SK-N-SH (cell line): ENCODE data around the gene ZNF675. TPM values are rescaled to one million over a fixed set of nuclear protein-coding genes. Genes with fewer than 3 reads are reported as not detected.

Experiments
- CTCF ChIA-PET: fragments of 300-600, 350-600 bp; formaldehyde crosslinking; extraction: SDS; loops from one replicate; lab custom pipeline; 2021; lab: Yijun Ruan, JAX
- POLR2A ChIA-PET: fragments of 350-600 bp; sonication (Branson Sonifier 250); formaldehyde crosslinking; extraction: SDS; loops from one replicate; lab custom pipeline; 2020; ENCODE audit warnings: antibody characterized with exemption, inconsistent platforms; lab: Yijun Ruan, JAX
- DNase-seq: peaks from one replicate; pipeline ENCODE4 v3.0.0; 2012
- H2AFZ ChIP-seq: fragments of 200-600 bp; sonication (generic); 2 replicates; pipeline ENCODE4 v1.8.1; 2016; ENCODE audit warnings: antibody characterized with exemption, mild to moderate bottlenecking, low read depth
- H3F3A ChIP-seq: fragments of 200-600 bp; sonication (generic); replicated peaks from 2 replicates; pipeline ENCODE3; 2016; ENCODE audit warnings: antibody characterized with exemption, mild to moderate bottlenecking; ENCODE audit not compliant: insufficient read depth
- H3K27ac ChIP-seq, 2 experiments: fragments of 200-500 bp in 1 of 2; fragments of 200-600 bp in 1 of 2; sonication (Bioruptor generic) in 1 of 2; sonication (generic), shearing (Covaris generic) in 1 of 2; 2 replicates each; pipeline versions ENCODE4 v1.5.1 to v1.6.1; 2014 to 2016; ENCODE audit warnings: low read depth in 2 of 2, inconsistent platforms in 1 of 2, low read length in 1 of 2, mild to moderate bottlenecking in 1 of 2, mixed read lengths in 1 of 2
- H3K27me3 ChIP-seq: fragments of 200-600 bp; sonication (generic), shearing (Covaris generic); 2 replicates; pipeline ENCODE4 v1.6.1; 2016; ENCODE audit warnings: mixed run types; ENCODE audit not compliant: insufficient read depth
- H3K36me3 ChIP-seq, 2 experiments: fragments of 200-500 bp in 1 of 2; fragments of 200-600 bp in 1 of 2; sonication (Bioruptor generic) in 1 of 2; sonication (generic) in 1 of 2; replicated peaks in 1 of 2; 2 replicates each; pipeline versions ENCODE3 to v1.5.1; 2014 to 2016; ENCODE audit warnings: low read length in 1 of 2, mild to moderate bottlenecking in 1 of 2; ENCODE audit not compliant: insufficient read depth in 2 of 2, control insufficient read depth in 1 of 2
- H3K4me1 ChIP-seq, 2 experiments: fragments of 200-500 bp in 1 of 2; fragments of 200-600 bp in 1 of 2; sonication (Bioruptor generic) in 1 of 2; sonication (generic), shearing (Covaris generic) in 1 of 2; 2 replicates each; pipeline versions ENCODE4 v1.5.1 to v1.6.1; 2014 to 2016; ENCODE audit warnings: low read depth in 1 of 2, low read length in 1 of 2, mixed run types in 1 of 2; ENCODE audit not compliant: insufficient read depth in 2 of 2, control insufficient read depth in 1 of 2
- H3K4me2 ChIP-seq: fragments of 200-600 bp; sonication (generic), shearing (Covaris generic); 2 replicates; pipeline ENCODE4 v1.6.1; 2017; ENCODE audit warnings: mixed run types
- H3K4me3 ChIP-seq, 2 experiments: fragments of 200-500 bp in 1 of 2; fragments of 200-600 bp in 1 of 2; sonication (Bioruptor generic) in 1 of 2; sonication (generic), shearing (Covaris generic) in 1 of 2; 2 replicates each; pipeline versions ENCODE4 v1.5.1 to v1.8.1; 2014 to 2016; ENCODE audit warnings: low read depth in 2 of 2, inconsistent platforms in 1 of 2, low read length in 1 of 2, mild to moderate bottlenecking in 1 of 2, mixed read lengths in 1 of 2, moderate library complexity in 1 of 2
- H3K79me2 ChIP-seq: fragments of 200-600 bp; sonication (generic); 2 replicates; pipeline ENCODE4 v1.8.1; 2017; ENCODE audit warnings: mild to moderate bottlenecking; ENCODE audit not compliant: insufficient read depth
- H3K9ac ChIP-seq: fragments of 200-600 bp; sonication (generic); 2 replicates; pipeline ENCODE4 v1.6.1; 2017; ENCODE audit warnings: mixed run types
- H3K9me2 ChIP-seq: fragments of 200-600 bp; sonication (generic); 2 replicates; pipeline ENCODE4 v1.6.1; 2017; ENCODE audit warnings: mixed run types
- H3K9me3 ChIP-seq: fragments of 200-600 bp; sonication (generic); 2 replicates; pipeline ENCODE4 v1.6.1; 2017; ENCODE audit warnings: mixed run types, mild to moderate bottlenecking, moderate library complexity
- H4K20me1 ChIP-seq: fragments of 200-600 bp; sonication (generic); 2 replicates; pipeline ENCODE4 v1.6.1; 2017; ENCODE audit warnings: mild to moderate bottlenecking, mixed run types; ENCODE audit not compliant: insufficient read depth
- CHD2 ChIP-seq: fragments of 150-350 bp; IDR thresholded peaks from 2 replicates; pipeline ENCODE4 v1.6.1; 2018; ENCODE audit warnings: low read length; ENCODE audit not compliant: partially characterized antibody
- ELF1 ChIP-seq: IDR thresholded peaks from 2 replicates; pipeline ENCODE4 v1.4.0; 2012
- GATA2 ChIP-seq: sonication (generic); formaldehyde crosslinking; IDR thresholded peaks from 2 replicates; pipeline ENCODE4 v1.5.0; 2020; ENCODE audit warnings: mild to moderate bottlenecking, missing genetic modification reagents
- JUND ChIP-seq: IDR thresholded peaks from 2 replicates; pipeline ENCODE4 v1.4.0; 2012
- MXI1 ChIP-seq: IDR thresholded peaks from 2 replicates; pipeline ENCODE4 v1.6.1; 2012; ENCODE audit warnings: mild to moderate bottlenecking, low read depth, low read length, improper control_type of control experiment
- POLR2AphosphoS5 ChIP-seq: IDR thresholded peaks from 2 replicates; pipeline ENCODE4 v1.6.1; 2012; ENCODE audit warnings: low read depth, low read length
- RAD21 ChIP-seq: IDR thresholded peaks from 2 replicates; pipeline ENCODE4 v1.6.1; 2012; ENCODE audit warnings: mild to moderate bottlenecking, low read length
- RCOR1 ChIP-seq: fragments of 150-350 bp; IDR thresholded peaks from 2 replicates; pipeline ENCODE4 v1.6.1; 2017; ENCODE audit warnings: antibody characterized with exemption, low read length
- RFX5 ChIP-seq: IDR thresholded peaks from 2 replicates; pipeline ENCODE4 v1.6.1; 2012; ENCODE audit warnings: mild to moderate bottlenecking, improper control_type of control experiment, low read length
- RXRA ChIP-seq: IDR thresholded peaks from 2 replicates; pipeline ENCODE4 v1.4.0; 2012; ENCODE audit warnings: low read depth, mild to moderate bottlenecking, borderline replicate concordance
- SIN3A ChIP-seq: IDR thresholded peaks from 2 replicates; pipeline ENCODE4 v1.6.1; 2012; ENCODE audit warnings: low read depth, mild to moderate bottlenecking, low read length, moderate library complexity, borderline replicate concordance
- TAF1 ChIP-seq: IDR thresholded peaks from 2 replicates; pipeline ENCODE4 v1.6.1; 2012; ENCODE audit warnings: low read depth, mild to moderate bottlenecking, low read length, moderate library complexity, borderline replicate concordance
- TCF12 ChIP-seq: IDR thresholded peaks from 2 replicates; pipeline ENCODE4 v1.4.0; 2012
- YY1 ChIP-seq: IDR thresholded peaks from 2 replicates; pipeline ENCODE4 v1.4.0; 2012; ENCODE audit warnings: low read depth, mild to moderate bottlenecking
- WGBS: methylation state at CpG from one replicate; pipeline ENCODE4 v1.1.6; 2017; ENCODE audit warnings: low lambda C conversion rate; 5-methylcytosine and 5-hydroxymethylcytosine counted together
- polyA plus RNA-seq, 3 experiments: library from polyadenylated mRNA; depleted of rRNA; stranded (reverse); fragments of >200 nt; gene quantifications; 2 replicates each; pipeline ENCODE4 v1.2.3, GENCODE V29; 2012
- TF ChIP-seq, protein P1 (sequence below): IDR thresholded peaks from 2 replicates; pipeline ENCODE4 v1.6.1; 2012; ENCODE audit warnings: mild to moderate bottlenecking, low read depth, low read length, moderate library complexity
- TF ChIP-seq, protein P2 (sequence below): fragments of 200-600 bp; sonication (generic); IDR thresholded peaks from 2 replicates; pipeline ENCODE4 v1.6.1; 2017; ENCODE audit warnings: antibody characterized with exemption, mild to moderate bottlenecking, moderate library complexity
- TF ChIP-seq, protein P3 (sequence below): IDR thresholded peaks from 2 replicates; pipeline ENCODE4 v1.4.0; 2012; ENCODE audit warnings: low read depth
- TF ChIP-seq, protein P4 (sequence below): IDR thresholded peaks from 2 replicates; pipeline ENCODE4; 2012
- TF ChIP-seq, protein P5 (sequence below): IDR thresholded peaks from 2 replicates; pipeline ENCODE4 v1.4.0; 2012; ENCODE audit warnings: low read depth, borderline replicate concordance

Gene ZNF675
- 1.8 and 3.1 TPM in 2 replicates for polyA plus RNA-seq (2012; rRNA removed)
- 2.6 and 2.8 TPM in 2 replicates for polyA plus RNA-seq (2012; cell fraction: cytosol; rRNA removed)
- 2.0 and 3.9 TPM in 2 replicates for polyA plus RNA-seq (2012; cell fraction: nucleus; rRNA removed)

DNA sequence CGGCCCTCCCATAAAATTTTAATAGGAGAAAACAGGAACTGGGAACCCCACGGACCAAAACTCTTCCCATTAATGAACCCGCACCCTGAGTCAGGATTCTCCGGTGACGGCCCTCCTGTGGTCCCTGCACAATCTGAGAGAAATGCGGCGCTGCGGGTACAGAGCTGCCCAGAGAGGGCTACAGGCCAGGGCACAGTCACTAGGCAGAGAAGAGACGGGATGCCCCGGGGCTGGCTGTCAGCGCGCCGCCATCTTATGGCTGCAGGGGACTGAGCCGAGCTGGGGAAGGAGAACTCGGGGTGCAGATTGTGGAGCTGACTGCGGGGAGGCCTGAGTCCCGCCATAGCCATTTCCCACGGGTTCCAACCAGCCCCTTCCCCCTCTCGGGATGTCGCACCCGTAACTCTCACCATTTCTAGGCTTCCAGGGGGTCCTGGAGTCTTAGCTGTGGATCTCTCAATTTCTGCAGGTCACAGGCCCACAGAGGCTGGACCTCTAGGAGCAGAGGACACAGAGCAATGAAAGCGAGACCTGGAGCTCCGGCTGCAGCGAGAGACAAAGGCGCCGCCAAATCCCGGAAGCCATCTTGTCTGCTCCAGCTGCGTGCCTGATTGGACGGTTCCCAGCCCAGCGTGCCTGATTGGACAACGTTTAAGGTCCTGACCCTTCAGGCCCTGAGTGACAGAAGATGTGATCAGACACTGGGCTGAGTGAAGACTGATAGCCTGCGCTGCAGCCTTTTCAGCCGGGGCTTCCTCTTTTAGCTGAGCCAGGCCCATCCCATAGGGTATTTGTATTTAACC, at the start of gene ZNF675:
Gene ZNF675, minus strand, starts transcription at position 592 of the 803 bp plus-strand sequence. Its CDS starts 179 bp downstream, at position 413.
- Histone ChIP-seq H3K4me2 (peak within 1 kb of the TSS; percentile 76), H2AFZ (peak within 1 kb of the TSS; percentile 92), H3K9ac (peak within 1 kb of the TSS; percentile 82), H4K20me1 (no peaks in the 10 kb centered on the region), H3K79me2 (peaks cover 46% of the 10 kb centered on the region), H3F3A (peaks cover 9% of the 10 kb centered on the region), H3K4me1 (peaks cover 0 to 4% of the 10 kb centered on the region in 2 experiments; a peak in 1 of 4 replicates), H3K9me2 (no peaks in the 10 kb centered on the region), H3K36me3 (peaks cover 0 to 5% of the 10 kb centered on the region in 2 experiments), H3K4me3 (peak within 1 kb of the TSS; percentile 60 to 82), H3K27ac (peak within 1 kb of the TSS; percentile 85 to 91), H3K9me3 (no peaks in the 10 kb centered on the region), H3K27me3 (no peaks in the 10 kb centered on the region)
- ChIA-PET CTCF (no interaction called here), POLR2A (interaction anchor here (0.8 to 2.5 kb wide), 6 partner anchors 12 to 612 kb away, joined by 3 to 12 read pairs (median 6); partner anchors contain the start of genes ZNF681 and ZNF91)
- DNase-seq = peak; percentile 75
- WGBS = under 1% methylated on average over 22 of the region's 33 CpGs
- TF ChIP-seq SIN3A (peak; percentile 90), ELF1 (peak; percentile 75), JUND (no peak), TCF12 (no peak), TAF1 (peak; percentile 47; the same call in 1 of the 2 replicates), CHD2 (peak; percentile 57), RXRA (no peak), GATA2 (CRISPR knock-in tag) (no peak), POLR2AphosphoS5 (peak; percentile 72), RFX5 (no peak), RCOR1 (no peak), MXI1 (peak; percentile 79), YY1 (peak; percentile 89), RAD21 (0 out of 2 replicates have a peak, but pooled peaks have one; percentile 4)
- TF ChIP-seq, protein P1, sequence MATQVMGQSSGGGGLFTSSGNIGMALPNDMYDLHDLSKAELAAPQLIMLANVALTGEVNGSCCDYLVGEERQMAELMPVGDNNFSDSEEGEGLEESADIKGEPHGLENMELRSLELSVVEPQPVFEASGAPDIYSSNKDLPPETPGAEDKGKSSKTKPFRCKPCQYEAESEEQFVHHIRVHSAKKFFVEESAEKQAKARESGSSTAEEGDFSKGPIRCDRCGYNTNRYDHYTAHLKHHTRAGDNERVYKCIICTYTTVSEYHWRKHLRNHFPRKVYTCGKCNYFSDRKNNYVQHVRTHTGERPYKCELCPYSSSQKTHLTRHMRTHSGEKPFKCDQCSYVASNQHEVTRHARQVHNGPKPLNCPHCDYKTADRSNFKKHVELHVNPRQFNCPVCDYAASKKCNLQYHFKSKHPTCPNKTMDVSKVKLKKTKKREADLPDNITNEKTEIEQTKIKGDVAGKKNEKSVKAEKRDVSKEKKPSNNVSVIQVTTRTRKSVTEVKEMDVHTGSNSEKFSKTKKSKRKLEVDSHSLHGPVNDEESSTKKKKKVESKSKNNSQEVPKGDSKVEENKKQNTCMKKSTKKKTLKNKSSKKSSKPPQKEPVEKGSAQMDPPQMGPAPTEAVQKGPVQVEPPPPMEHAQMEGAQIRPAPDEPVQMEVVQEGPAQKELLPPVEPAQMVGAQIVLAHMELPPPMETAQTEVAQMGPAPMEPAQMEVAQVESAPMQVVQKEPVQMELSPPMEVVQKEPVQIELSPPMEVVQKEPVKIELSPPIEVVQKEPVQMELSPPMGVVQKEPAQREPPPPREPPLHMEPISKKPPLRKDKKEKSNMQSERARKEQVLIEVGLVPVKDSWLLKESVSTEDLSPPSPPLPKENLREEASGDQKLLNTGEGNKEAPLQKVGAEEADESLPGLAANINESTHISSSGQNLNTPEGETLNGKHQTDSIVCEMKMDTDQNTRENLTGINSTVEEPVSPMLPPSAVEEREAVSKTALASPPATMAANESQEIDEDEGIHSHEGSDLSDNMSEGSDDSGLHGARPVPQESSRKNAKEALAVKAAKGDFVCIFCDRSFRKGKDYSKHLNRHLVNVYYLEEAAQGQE = no peak
- TF ChIP-seq, protein P2, sequence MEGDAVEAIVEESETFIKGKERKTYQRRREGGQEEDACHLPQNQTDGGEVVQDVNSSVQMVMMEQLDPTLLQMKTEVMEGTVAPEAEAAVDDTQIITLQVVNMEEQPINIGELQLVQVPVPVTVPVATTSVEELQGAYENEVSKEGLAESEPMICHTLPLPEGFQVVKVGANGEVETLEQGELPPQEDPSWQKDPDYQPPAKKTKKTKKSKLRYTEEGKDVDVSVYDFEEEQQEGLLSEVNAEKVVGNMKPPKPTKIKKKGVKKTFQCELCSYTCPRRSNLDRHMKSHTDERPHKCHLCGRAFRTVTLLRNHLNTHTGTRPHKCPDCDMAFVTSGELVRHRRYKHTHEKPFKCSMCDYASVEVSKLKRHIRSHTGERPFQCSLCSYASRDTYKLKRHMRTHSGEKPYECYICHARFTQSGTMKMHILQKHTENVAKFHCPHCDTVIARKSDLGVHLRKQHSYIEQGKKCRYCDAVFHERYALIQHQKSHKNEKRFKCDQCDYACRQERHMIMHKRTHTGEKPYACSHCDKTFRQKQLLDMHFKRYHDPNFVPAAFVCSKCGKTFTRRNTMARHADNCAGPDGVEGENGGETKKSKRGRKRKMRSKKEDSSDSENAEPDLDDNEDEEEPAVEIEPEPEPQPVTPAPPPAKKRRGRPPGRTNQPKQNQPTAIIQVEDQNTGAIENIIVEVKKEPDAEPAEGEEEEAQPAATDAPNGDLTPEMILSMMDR = 0 out of 2 replicates have a peak, but pooled peaks have one; percentile 15
- TF ChIP-seq, protein P3, sequence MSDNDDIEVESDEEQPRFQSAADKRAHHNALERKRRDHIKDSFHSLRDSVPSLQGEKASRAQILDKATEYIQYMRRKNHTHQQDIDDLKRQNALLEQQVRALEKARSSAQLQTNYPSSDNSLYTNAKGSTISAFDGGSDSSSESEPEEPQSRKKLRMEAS = no peak; the same call in 1 of the 2 replicates
- TF ChIP-seq, protein P4, sequence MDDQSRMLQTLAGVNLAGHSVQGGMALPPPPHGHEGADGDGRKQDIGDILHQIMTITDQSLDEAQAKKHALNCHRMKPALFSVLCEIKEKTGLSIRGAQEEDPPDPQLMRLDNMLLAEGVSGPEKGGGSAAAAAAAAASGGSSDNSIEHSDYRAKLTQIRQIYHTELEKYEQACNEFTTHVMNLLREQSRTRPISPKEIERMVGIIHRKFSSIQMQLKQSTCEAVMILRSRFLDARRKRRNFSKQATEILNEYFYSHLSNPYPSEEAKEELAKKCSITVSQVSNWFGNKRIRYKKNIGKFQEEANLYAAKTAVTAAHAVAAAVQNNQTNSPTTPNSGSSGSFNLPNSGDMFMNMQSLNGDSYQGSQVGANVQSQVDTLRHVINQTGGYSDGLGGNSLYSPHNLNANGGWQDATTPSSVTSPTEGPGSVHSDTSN = peak; percentile 85
- TF ChIP-seq, protein P5, sequence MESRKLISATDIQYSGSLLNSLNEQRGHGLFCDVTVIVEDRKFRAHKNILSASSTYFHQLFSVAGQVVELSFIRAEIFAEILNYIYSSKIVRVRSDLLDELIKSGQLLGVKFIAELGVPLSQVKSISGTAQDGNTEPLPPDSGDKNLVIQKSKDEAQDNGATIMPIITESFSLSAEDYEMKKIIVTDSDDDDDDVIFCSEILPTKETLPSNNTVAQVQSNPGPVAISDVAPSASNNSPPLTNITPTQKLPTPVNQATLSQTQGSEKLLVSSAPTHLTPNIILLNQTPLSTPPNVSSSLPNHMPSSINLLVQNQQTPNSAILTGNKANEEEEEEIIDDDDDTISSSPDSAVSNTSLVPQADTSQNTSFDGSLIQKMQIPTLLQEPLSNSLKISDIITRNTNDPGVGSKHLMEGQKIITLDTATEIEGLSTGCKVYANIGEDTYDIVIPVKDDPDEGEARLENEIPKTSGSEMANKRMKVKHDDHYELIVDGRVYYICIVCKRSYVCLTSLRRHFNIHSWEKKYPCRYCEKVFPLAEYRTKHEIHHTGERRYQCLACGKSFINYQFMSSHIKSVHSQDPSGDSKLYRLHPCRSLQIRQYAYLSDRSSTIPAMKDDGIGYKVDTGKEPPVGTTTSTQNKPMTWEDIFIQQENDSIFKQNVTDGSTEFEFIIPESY = no peak
